GM18951 (cell line): ENCODE results near the gene TMOD3.
"Not testable (repeated sequence)": the region's sequence is repeated elsewhere in the genome, so short reads cannot be mapped to it uniquely, and the experiment has no call there.

ENCODE experiments used
- POLR2A ChIP-seq: IDR thresholded peaks from 4 replicates; pipeline ENCODE4 v1.6.1; 2011; ENCODE audit warnings: mild to moderate bottlenecking; ENCODE audit not compliant: insufficient read length, insufficient read depth; ENCODE audit errors: extremely low read depth
- in situ Hi-C: fragments of 300-500 bp; cut with MboI; formaldehyde crosslinking; loops from one replicate; pipeline ENCODE4 v1.12.0; 2022; ENCODE audit warnings: low sequenced_read_pairs, mixed read lengths, inconsistent platforms; ENCODE audit not compliant: unreplicated experiment

Gene TMOD3

DNA sequence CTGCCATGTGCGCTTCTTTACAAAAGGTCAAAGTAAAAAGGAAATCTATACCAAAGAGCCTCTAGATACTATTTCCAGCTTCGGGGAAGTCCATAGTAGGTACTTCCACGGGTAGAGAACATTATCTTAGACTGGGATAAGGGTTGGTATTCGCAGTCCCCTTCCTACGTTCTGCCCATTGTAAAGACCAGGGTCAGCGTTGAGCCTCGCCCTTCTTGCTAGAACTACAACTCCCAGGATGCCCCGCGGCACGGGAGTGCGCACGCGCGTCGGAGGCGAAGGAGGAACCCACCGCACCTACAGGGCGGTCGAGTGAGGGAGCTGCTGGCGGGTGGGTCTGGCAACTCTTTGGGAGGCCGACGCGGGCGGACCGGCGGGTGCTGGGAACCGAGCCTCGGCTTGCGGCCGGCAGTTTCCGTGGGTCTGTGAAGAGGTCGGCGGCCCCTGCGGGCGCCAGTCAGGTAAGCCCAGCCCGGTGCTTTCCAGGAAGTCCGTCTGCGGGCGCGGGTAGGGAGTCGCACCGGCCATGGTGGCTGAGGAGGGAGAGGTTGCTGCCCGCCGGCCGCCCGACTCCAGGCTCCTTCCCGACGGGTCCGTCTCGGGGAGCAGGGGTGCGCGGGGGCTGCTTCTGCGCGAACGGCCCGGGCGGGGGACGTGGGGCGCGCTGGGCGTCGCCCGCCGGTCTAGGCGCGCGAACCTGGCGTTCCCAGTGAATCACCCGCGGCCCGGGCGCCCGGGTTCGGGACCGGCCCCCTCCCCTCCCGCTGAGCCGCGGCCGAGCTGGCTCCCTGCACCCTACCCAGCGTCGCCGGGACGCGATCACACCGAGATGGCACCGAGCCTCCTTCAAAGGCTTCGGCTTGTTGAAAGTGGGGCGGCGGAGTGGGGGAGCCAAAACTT lies at the start of gene TMOD3:
Gene TMOD3, plus strand, starts transcription at position 278 of the 900 bp plus-strand sequence. CDS start 33,232 bp downstream, outside the sequence.
- peak; percentile 96 for TF ChIP-seq POLR2A
- in situ Hi-C loops: no loop called here

DNA sequence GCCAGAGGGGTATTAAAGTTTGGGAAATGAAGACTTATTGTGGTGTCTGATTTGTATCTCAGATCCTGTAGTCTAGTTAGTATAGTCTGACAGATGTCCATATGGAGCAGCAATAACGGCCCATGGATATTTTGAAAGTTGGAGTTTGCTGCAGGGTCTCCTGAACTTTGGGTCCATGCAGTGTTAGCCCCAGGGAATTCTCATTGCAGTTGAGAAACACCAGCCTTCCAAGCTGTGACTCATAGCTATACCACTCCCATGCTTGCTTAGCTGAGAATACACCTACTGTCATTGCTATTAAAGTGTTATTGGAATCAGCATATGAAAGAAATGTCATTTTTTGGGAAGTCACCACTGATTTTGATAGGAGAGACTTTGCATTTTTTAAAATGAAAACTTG lies 48.8 kb upstream of the TMOD3 start:
- in situ Hi-C loops: loop anchor here (5.0 kb wide), 1 partner anchor 133 kb away; no protein-coding TSS in a partner anchor

GRCh38 chr15:51781506-51781905 lies 47.9 kb upstream of the TMOD3 start:
- in situ Hi-C loops: loop anchor here (5.0 kb wide), 1 partner anchor 134 kb away; no protein-coding TSS in a partner anchor

More for the DNA sequence above, 48.8 kb upstream of the TMOD3 start:
- no peak for TF ChIP-seq POLR2A

GRCh38 chr15:51782357-51782896 lies 47.0 kb upstream of the TMOD3 start:
- TF ChIP-seq POLR2A: no peak
- in situ Hi-C loops: loop anchor here (5.0 kb wide), 1 partner anchor 135 kb away; no protein-coding TSS in a partner anchor

More at GRCh38 chr15:51781506-51781905, 47.9 kb upstream of the TMOD3 start:
- TF ChIP-seq POLR2A: no peak

DNA sequence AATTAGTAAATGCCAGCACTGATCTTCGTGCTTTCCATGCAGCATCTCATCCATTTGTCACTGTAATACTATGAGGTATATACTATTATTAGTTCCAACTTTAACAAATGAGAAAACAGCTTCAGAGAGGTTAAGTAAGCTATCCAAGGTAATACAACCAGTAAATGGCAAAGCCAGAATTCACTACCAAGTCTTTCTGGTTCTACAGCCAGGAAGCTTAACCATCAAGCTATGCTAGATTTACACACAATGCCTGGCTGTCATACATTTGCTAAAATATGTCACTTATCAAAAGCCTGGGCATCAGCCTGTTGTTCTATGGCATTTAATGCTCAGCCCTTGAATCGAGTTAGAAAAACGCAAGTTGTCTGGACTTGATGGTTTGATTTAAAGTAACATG lies 45.5 kb upstream of the TMOD3 start:
- in situ Hi-C loops: loop anchor here (5.0 kb wide), 1 partner anchor 137 kb away; no protein-coding TSS in a partner anchor
- no peak for TF ChIP-seq POLR2A

- in situ Hi-C loops: not testable (repeated sequence)
These were observed 42.3 kb upstream of the TMOD3 start for GRCh38 chr15:51787130-51787529.

GRCh38 chr15:51792474-51792873 lies 37.0 kb upstream of the TMOD3 start:
- in situ Hi-C loops: not testable (repeated sequence)

DNA sequence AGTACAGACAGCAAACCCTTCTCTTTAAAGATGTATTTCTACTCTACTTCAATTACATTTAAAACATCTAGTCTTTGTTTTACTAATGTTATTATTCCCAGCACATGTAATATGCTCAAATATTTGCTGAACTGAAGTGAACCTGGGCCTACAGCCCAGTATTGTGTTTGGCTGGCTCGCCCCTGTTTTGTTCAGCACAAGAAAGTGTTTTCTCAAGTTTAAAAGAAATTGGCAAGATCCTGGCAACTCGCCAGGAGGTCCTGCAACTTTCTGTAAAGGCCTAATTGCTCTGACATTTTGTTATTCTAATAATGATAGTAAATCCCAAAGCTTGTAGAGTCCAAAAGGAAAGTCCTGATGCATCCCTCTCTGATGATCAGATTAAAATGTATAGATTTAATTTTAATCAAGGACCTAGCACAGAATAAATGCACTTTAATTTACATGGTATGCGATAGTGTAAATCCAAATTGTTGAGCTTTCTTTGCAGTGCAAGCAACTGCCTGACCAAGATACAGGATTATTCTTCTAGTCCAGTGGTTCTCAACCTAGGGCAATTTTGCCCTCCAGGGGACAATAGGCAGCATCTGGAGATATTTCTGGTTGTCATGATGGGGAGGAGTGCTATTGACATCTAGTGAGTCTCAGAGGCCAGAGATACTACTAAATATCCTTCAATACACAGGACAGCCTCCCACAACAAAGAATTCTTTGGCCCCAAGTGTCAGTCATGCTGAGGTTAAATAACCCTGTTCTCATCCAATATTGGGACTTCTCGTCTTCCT lies 35.7 kb upstream of the TMOD3 start:
- in situ Hi-C loops: no loop called here
- TF ChIP-seq POLR2A: no peak

DNA sequence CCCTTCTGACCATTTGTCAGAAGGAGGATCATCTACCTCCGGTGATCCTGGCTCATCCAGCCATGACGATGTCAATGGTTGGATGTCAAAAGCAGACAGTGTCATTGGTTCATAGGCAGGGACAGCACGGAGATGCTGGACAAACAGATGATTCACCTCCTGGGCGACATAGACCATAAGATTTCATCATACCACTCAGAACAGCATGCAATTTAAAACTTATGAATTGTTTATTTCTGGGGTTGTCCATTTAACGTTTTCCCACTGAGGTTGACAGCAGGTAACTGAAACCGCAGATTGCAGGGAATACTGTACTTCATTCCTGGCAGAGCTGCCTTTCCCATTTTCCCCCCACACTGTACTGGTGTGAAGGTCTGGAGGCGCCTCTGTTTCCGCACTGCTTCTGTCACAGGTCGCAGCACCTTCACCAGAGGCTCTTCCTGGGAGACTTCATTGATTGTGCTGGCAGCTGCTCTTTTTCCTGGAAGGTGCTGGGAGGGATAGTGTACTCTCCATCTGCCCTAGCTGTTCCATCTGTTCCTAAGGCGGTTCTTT lies 32.5 kb upstream of the TMOD3 start:
- in situ Hi-C loops: no loop called here

GRCh38 chr15:51798281-51798680 lies 31.2 kb upstream of the TMOD3 start:
- no peak for TF ChIP-seq POLR2A
- in situ Hi-C loops: no loop called here

More for the DNA sequence above, 32.5 kb upstream of the TMOD3 start:
- TF ChIP-seq POLR2A: no peak

DNA sequence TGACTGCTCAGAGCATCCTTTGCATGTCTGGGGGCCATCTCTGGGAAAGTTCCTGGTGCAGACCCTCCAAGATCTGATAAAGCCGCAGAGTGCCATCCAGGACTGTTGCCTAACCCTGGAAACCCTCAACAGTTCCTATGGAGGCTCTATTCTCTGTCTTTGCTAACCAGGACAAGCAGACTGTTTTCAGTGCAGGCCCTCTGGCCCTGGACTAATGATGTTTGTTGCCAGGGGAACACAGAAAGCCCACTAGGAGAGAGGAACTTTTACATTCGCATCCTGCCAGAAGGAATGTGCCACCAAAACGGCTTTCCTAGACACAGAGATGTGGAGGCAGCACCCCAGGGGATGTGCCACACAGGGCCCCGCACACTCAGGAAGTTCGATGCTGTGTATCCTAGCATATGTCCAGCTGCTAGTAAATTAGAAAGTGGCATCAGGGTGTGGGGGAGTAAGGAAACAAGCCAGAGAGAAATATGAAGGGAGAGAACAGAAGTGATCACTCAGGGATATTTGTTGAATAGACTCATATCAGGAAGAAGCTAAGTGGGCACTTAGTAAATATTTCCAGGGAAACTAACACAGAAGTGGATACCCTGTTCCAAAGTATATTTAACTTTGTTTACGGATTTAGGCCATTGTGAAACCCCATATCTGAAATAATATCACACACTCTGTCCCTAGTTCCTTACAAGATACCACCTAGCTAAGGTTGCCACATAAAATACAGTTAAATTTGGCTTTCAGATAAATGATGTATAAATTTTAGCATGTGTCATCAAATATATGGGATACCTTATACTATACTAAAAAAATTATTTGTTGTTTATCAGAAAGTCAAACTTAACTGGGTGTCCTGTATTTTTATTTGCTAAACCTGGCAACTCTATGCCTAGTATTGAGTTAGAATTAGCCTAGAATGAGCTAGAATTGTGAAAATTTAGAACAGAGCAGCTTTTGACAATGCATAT lies 29.9 kb upstream of the TMOD3 start:
- in situ Hi-C loops: no loop called here
- TF ChIP-seq POLR2A: no peak

GRCh38 chr15:51801391-51801835 lies 28.0 kb upstream of the TMOD3 start:
- TF ChIP-seq POLR2A: no peak
- in situ Hi-C loops: no loop called here
